ENCODE measurements around the gene GAS7. TPM values are rescaled to one million over a fixed set of nuclear protein-coding genes. Genes with fewer than 3 reads are reported as not detected.

The GAS7 gene
- total and polyA plus RNA-seq, 9 of the 15 experiments (the other 6 are each of a cell fraction or from before 2014, with no cell fraction given), result 0.11 to 0.33 TPM; not detected in 7

DNA sequence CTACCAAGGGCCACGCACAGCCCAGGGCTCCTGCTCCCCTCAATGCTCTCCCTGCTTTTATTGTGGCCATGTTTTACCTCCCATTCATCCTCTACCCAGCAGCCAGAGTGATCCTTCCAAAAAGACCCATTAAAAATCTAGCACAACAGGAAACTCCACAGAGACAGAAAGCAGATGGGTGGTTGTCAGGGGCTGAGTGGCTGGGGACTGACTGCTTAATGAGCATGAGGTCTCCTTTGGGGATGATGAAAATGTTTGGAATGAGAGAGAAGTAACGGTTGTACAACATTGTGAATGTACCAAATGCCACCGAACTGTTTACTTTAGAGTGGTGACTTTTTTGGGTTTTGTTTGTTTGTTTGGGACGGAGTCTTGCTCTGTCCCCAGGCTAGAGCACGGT, 107.4 kb downstream of the GAS7 start (continued):
- TF ChIP-seq, protein P1, sequence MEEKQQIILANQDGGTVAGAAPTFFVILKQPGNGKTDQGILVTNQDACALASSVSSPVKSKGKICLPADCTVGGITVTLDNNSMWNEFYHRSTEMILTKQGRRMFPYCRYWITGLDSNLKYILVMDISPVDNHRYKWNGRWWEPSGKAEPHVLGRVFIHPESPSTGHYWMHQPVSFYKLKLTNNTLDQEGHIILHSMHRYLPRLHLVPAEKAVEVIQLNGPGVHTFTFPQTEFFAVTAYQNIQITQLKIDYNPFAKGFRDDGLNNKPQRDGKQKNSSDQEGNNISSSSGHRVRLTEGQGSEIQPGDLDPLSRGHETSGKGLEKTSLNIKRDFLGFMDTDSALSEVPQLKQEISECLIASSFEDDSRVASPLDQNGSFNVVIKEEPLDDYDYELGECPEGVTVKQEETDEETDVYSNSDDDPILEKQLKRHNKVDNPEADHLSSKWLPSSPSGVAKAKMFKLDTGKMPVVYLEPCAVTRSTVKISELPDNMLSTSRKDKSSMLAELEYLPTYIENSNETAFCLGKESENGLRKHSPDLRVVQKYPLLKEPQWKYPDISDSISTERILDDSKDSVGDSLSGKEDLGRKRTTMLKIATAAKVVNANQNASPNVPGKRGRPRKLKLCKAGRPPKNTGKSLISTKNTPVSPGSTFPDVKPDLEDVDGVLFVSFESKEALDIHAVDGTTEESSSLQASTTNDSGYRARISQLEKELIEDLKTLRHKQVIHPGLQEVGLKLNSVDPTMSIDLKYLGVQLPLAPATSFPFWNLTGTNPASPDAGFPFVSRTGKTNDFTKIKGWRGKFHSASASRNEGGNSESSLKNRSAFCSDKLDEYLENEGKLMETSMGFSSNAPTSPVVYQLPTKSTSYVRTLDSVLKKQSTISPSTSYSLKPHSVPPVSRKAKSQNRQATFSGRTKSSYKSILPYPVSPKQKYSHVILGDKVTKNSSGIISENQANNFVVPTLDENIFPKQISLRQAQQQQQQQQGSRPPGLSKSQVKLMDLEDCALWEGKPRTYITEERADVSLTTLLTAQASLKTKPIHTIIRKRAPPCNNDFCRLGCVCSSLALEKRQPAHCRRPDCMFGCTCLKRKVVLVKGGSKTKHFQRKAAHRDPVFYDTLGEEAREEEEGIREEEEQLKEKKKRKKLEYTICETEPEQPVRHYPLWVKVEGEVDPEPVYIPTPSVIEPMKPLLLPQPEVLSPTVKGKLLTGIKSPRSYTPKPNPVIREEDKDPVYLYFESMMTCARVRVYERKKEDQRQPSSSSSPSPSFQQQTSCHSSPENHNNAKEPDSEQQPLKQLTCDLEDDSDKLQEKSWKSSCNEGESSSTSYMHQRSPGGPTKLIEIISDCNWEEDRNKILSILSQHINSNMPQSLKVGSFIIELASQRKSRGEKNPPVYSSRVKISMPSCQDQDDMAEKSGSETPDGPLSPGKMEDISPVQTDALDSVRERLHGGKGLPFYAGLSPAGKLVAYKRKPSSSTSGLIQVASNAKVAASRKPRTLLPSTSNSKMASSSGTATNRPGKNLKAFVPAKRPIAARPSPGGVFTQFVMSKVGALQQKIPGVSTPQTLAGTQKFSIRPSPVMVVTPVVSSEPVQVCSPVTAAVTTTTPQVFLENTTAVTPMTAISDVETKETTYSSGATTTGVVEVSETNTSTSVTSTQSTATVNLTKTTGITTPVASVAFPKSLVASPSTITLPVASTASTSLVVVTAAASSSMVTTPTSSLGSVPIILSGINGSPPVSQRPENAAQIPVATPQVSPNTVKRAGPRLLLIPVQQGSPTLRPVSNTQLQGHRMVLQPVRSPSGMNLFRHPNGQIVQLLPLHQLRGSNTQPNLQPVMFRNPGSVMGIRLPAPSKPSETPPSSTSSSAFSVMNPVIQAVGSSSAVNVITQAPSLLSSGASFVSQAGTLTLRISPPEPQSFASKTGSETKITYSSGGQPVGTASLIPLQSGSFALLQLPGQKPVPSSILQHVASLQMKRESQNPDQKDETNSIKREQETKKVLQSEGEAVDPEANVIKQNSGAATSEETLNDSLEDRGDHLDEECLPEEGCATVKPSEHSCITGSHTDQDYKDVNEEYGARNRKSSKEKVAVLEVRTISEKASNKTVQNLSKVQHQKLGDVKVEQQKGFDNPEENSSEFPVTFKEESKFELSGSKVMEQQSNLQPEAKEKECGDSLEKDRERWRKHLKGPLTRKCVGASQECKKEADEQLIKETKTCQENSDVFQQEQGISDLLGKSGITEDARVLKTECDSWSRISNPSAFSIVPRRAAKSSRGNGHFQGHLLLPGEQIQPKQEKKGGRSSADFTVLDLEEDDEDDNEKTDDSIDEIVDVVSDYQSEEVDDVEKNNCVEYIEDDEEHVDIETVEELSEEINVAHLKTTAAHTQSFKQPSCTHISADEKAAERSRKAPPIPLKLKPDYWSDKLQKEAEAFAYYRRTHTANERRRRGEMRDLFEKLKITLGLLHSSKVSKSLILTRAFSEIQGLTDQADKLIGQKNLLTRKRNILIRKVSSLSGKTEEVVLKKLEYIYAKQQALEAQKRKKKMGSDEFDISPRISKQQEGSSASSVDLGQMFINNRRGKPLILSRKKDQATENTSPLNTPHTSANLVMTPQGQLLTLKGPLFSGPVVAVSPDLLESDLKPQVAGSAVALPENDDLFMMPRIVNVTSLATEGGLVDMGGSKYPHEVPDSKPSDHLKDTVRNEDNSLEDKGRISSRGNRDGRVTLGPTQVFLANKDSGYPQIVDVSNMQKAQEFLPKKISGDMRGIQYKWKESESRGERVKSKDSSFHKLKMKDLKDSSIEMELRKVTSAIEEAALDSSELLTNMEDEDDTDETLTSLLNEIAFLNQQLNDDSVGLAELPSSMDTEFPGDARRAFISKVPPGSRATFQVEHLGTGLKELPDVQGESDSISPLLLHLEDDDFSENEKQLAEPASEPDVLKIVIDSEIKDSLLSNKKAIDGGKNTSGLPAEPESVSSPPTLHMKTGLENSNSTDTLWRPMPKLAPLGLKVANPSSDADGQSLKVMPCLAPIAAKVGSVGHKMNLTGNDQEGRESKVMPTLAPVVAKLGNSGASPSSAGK (IDR thresholded peaks at IDR 0.05), result no peak
- TF ChIP-seq ATF7 (IDR thresholded peaks at IDR 0.05) (no peak), TRIM28 (IDR thresholded peaks at IDR 0.05) (no peak), BCL6 (CRISPR knock-in tag; IDR thresholded peaks at IDR 0.05) (no peak), CEBPB (tag; IDR thresholded peaks at IDR 0.05) (no peak)
